Measurements from ENCODE around the gene ZIM2.

The ZIM2 gene

DNA sequence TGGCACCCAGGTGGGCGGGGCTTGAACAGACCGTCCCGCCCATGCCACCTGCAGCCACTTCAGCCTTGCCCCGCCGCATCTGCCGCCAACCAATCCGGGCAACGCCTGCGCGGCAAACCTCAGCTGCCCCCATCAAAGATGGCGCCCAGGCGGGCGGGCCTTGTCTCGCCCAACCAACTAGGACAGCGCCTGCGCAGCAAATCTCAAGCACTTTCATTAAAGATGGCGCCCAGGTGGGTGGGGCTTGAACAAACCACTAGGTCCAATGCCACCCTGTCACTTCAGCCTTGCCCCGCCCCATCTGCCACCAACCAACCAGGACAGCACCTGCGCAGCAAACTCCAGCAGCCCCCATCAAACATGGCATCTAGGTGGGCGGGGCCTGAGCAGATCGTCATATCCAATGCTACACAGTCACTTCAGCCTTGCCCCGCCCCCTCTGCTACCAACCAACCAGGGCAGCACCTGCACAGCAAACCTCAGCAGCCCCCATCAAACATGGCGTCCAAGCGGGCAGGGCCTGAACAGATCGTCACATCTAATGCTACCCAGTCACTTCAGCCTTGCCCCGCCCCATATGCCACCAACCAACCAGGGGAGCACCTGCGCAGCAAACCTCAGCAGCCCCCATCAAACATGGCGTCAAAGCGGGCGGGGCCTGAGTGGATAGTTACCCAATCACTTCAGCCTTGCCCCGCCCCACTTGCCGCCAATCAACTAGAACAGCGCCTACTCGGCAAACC lies 1.4 kb downstream of the ZIM2 start:
- no peak for DNase-seq

DNA sequence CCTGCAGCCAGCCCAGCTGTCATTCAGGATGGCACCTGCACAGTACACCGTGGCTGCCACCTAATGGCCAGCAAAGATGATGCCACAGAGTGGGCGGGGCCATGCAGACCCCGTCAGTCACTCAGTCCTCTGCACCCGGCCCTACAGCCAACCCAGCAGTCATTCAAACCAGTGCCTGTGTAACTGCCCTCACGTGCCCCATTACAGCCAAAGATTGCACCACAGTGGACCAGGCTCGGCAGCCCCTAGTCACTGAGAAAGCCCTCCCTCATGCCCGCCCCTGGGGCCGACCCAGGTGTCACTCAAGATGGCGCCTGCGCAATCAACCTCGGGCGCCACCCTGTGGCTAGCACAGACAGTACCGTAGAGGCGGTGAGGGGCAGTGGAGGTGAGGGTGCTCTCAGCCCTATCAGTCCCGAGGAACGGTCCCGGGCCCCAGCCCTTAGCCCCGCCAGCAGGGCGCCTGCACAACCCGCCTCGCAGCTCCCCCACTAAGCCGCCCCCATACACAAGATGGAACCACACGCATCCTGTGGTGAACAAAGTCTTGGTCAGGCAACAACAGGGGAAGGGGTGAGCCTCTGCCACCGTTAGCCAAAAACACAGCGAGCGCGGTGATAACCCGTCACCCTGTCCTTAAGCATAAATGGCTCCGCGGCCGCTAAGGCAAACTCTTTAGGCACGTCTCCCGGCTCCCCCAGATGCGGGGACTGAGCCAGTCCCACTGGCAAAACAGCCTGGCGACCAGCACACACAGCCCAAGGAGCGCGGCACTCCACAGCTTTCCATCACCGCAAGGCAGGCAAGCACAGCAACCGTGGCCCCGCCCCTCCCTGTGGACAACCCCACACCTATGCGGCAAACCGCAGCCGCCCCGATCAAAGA lies 2.3 kb downstream of the ZIM2 start:
- DNase-seq, result no peak

DNA sequence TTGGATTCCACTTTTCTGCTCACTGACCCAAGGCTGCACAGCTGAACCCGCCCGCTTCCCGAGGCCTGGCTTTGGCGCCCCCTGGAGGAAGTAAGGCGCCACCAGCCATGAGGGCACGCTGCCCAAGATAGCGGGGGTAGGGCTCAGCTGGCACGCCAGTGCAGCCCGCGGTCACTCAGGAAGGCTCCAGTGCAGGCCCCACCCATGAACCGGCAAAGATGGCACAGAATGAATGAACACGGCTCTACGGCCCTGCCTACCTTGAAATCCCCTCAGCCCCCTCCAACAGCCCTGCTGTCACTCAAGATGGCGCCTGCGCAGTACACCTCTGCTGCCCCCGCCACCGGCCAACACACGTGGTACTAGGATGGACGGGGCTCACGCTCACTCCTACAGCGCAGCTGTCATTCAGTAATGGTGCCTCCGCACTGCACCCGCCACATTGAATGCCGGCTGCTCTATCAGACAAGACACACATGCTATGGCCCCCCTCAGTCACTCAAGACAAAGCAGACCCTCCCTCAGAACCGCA lies 3.0 kb downstream of the ZIM2 start:
- no peak for DNase-seq

DNA sequence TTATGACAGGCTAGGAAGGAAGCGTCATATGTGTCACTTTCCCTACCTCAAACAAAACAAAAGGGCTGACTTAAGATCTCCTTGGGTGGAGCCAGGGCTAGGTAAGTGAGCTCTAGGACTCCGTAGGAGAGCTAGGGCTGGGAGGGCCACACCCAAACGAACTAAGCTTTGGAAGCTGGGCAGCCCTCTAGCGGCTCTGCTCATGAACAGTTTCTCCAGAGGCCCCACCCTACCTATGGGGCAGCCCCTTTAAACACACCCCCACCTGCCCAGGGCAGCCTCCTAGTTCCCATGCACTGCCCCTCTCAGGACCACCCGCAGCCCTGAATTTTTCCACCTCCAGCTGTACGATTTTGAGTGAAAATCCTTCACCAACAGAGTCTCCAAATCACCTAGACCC lies 3.5 kb downstream of the ZIM2 start:
- no peak for DNase-seq

DNA sequence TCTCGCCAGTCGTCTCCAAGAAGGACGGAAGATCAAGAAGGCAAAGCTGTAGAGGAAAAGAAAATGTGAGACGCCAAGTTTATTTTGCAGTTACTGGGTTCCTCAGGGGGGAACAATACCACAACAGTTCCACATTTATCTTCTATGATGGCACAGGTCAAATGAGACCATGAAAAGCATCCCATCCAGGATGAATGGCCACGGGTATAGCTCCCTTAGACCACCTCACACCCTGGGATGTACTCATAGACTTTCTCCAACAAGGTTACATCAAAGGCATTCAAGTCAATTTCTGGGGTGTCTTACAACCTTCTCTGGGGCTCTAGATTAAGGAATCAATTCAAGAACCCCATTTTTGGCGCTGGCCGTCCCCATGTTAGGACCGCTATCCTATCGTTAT lies 4.5 kb downstream of the ZIM2 start:
- DNase-seq, result no peak

DNA sequence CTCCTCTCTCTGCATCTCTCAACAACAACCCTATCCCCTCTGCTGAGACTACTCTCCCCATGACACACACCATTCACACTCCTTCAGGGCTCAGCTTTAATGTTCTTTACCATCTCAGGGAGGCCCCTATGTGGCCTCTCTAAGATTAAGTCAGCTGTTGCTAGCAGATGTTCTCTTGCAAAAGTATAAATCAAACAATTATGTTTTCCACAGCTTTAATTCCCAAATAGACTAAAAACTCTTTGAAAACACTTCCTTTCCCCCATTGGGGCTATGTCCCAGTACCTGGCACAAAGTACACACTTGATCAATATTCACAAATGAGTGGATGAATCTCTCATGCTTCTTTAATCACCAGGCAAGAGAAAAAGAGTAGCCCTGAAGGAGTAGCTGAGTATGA lies 5.1 kb downstream of the ZIM2 start:
- DNase-seq, result no peak

DNA sequence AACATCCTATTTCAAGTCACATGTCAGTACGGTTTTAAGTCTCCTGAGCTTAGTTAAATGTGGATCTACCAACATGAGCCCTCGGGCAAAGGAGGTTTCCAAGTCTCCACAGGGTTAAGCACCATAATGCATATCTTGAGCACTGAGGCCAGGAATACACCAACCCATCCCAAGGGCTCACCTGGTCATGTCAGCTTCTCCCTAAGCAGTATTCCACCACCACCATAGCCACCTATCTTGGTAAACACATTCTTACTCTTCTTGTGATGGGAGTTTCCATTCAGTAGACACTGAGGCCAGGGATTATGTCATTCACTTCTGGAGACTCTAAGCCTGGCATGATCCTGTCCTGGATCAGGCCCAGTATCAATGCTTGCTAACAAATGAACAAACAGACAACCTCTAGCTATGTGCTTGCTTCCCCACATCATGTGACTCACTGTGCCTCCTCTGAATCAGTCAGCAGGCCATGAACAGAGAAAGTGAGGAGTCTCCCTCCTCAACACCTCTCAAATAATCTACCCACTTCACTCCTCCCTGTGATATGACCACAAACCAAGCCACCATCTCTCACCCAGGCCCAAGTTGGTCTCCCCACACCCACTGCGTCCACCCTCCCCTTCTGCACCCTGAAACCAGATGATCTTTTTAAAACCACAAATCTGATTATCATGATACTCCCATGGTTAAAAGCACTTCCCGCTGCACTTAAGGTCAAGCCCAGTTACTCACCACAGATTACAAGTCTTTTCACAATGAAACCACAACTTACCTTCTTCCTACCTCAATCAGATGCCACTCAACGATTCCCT lies 5.8 kb downstream of the ZIM2 start:
- DNase-seq, result no peak

DNA sequence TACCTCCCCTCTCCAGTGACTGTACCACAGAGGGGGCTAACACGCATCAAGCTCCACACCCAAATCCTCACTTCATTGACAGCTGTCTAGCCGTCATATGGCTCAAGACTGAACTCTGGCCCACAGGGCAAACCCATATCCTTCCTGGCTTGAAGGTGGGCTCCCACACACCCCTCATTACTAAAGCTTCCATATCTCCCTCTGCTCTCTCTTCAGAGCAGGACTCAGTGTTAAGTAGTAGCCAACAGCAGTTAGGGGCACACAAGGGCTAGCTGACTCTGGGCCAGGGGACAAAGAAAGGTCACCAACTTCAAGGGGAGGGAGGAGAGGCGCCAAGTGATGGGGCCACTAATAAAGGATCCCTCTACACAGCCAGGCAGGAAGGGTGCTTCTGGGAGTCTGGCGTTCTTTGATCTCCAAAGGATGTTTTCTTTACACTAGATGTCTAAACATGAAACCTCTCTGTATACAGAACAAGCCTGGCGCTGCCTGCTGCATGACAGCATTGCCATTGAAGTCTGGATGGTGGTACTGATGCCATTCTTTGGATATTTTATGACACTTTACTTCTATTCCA lies 8.1 kb downstream of the ZIM2 start:
- no peak for DNase-seq

DNA sequence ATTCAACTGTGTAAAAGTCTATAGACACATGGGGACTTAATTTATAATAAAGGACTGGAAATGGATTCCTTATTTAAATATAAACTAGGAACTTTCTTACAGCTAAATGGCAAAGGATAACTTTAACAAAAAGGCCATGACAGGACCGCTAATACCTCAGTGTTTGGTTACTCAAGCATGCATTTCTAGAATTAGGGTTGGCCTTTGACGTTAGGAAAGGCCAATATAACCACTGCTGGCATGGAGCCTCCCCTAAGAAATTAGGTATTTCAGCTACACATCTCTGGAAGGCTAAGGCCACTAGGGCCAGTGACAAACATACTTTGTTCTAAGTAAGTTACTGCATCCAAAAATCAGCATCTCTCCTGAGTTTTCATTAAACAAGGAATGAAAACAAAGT lies 9.3 kb downstream of the ZIM2 start:
- DNase-seq, result no peak

DNA sequence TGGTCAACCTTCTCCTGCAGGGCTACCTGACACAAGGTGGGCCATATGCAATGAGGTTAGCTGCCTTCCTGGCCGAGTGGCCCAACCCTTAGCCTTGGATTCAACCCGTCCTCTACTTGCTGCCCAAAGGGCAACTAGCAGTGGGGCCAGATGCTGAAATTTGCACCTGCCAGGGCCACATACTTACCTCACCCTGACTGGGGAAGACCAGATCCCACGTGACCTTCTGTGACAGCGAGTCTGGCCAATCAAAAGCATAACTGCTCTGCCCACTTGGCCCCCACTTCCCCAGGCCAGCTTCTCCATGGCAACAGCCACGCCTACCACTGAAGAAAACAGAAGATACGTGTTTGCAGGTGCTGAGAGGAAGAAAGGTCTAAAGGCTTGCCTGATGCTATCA lies 10.9 kb downstream of the ZIM2 start:
- DNase-seq, result no peak

DNA sequence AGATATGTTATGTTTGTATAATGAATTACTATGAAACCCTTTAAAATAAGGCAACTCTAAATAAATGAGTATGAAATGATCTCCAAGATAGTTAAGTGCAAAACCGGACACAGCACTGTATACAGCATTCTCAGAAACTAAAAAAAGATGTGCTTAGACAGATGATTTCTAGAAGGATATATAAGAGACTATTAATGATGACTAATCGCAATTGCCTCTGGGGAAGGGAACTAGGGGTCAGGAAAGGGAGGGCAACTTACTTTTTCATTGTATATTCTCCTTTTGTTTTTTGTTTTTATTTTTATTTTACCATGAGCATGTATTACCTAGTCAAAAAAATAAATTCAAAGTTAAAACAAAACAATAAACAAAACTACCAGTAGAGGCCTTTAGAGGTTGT lies 12.8 kb downstream of the ZIM2 start:
- DNase-seq, result no peak

DNA sequence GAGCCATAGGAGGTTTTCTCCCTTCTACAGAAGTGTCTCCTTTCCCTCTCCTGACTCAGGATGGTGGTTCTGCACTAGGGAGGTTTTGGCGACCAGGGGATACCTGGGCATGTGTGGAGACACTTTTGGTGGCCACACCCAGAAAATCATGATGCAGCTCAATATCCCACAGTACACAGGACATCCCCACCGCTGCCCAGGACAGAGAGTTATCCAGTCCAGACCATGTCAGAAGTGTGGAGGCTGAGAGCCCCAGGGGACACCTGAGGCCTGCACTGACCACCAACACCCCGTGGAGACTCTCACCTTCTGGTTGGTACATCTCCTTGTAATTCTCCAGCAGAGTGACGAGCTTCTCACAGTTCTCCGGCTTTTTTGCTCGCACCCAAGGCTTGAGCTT lies 16.6 kb downstream of the ZIM2 start:
- DNase-seq, result no peak

DNA sequence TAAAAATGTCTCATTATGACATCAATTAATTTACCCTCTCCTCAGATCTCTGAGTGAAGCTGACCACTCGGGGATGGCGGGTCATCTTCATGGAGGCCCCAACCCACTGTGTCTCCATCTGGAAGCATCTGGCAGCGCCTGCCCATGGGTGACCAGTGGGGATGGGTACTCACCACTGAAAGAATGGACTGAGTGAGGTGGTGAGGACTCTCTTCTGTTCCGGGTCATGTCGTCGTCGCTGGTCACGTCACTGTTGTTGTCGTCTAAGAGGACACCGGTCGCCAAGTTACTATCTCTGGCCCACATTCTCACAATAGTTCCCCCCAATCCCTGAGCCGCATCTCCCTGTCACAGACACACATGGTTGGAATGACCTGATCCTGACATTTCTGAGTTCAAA lies 17.1 kb downstream of the ZIM2 start:
- no peak for DNase-seq

DNA sequence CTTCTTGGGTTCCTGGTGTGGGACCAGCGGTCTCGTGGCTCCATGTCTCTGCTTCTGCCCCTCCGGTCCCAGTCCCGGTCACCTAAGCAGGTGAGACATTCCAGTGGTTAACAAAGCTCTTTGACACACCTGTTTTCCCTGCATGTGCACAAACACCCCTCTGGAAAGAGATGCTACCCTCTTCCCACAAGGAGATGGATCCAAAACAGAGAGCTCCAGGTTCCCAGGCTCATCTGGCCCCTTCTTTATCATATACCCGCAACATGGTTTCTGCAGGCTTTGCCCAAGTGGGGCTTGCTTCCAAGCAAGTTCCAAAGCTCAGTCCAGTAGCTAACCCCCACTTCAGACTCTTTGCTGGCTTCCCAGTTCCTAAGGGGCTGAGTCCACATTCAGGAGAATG lies 17.8 kb downstream of the ZIM2 start:
- no peak for DNase-seq

DNA sequence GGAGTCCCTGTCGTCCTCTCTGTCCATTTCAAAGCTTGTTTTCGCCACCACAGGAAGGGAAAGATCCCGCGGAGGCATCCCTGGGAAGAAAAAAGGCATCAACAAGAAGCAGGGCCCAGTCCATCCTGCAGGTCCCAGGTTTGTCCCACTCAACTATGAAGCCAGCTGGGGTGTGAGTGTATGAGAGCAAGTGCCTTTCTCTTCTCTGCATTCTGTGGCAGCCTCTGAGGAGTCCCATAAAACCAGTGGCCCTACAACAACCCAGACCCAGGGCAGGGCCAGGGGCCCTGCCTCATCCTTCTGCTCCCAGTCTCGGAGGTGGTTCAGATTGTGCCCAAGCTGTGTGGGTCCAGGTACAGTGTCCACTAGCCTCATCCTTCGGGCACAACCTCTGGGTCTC lies 18.9 kb downstream of the ZIM2 start:
- no peak for DNase-seq

DNA sequence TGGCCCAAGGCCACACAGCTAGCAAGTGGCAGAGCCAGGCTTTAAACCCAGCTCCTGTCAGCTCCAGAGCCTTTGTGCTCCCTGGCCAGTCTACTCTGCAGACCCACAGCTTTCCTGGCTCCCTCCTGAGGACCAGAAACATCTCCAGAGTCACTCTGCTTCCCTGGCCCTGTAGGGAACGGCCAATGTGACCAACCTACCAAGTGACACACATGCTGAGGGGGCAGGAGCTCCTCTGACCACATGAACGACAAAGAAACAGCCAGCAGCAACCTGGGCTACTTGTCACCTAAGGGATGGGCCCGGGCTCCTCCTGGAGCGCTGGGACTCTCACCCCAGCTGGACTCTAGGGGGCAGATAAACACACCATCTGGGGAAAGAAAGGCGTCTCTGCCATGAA lies 19.3 kb downstream of the ZIM2 start:
- DNase-seq, result no peak

DNA sequence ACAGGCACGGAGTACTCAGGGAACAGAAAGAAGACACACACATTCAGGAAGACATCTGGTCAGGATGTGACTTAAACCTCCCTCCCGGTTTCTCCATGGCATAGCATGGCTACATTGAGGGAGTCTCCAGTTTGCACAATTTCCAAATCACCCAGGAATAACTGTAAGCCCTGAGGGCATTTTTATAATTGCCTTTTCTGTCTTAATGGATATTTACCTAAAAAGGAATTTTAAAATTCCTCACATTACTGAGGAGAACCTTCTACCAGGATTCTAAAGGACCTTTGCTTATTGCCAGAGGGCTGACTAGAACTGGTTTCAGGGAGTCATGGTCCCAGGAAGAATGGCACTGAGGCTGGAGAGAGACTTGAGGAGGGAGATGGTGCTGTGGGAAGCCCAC lies 21.4 kb downstream of the ZIM2 start:
- DNase-seq, result no peak

DNA sequence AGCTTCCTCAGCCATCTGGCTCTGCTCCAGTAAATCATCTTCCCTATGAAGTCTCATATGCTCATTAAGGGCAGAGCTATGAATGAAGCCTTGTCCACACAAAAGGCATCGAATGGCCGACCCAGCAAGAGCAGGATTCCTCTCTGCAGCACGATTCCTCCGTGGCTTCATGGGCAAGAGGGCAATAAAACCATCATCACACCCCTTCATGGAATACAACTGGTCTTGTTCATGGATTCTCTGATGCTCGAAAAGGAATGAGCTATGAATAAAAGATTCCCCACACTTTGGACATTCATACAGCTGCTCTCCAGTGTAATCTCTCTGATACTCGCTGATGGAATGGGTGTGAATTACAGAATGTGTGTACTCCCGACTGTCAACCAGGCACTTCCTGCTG lies 25.9 kb downstream of the ZIM2 start:
- no peak for DNase-seq

DNA sequence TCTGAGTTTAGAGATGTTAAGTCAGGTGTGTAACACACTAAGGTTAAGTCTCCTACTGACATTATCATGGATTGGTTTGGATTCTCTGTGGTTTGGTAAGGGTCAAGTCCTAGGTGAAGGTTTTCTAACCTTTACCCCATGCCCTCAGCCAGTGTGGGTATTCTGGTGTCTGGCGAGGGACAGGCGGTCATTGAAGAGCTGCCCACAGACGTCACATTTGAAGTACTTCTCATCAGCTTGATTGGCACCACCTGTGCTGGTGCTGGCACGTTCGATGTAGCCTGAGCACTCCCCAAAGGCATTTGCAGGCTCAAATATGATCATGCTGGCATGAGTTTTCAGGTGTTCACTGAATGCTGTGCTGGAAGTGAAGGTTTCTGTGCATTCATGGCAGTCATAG lies 27.0 kb downstream of the ZIM2 start:
- DNase-seq, result no peak

DNA sequence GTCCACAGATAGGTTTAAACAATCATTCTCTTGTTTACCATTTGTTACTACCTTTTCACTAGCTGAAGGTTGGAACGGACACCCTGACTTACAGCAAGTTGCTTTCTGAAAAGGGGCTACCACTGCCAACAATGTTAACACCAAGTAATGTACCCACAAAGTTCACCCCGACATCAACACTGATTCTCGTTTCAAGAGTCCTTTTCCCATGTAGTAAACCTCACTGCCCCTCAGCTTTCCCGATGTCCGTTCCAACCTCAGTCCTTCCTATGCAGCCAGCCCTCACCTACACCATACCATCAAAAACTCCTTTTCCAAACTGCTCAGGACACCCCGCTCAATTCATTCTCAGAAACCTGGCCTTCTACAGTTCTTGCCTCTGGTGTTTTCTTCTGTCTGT lies 29.0 kb downstream of the ZIM2 start:
- no peak for DNase-seq

DNA sequence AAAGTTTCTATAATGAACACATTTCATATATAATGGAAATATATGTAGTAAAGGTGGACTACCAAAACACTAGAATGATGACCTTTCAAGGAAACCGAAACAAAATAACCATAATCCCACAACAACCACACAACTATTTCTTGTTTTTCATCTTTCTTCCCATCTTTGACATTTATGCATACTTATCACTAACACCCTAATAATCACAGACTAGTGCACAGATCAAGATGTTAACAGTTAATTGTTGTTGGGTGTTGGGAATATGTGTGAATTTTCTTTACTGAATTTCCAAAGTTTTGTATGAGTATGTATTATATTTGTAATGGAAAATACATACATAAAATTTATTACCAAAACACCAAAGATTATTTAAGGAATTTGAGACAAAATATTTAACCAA lies 30.3 kb downstream of the ZIM2 start:
- DNase-seq, result no peak

DNA sequence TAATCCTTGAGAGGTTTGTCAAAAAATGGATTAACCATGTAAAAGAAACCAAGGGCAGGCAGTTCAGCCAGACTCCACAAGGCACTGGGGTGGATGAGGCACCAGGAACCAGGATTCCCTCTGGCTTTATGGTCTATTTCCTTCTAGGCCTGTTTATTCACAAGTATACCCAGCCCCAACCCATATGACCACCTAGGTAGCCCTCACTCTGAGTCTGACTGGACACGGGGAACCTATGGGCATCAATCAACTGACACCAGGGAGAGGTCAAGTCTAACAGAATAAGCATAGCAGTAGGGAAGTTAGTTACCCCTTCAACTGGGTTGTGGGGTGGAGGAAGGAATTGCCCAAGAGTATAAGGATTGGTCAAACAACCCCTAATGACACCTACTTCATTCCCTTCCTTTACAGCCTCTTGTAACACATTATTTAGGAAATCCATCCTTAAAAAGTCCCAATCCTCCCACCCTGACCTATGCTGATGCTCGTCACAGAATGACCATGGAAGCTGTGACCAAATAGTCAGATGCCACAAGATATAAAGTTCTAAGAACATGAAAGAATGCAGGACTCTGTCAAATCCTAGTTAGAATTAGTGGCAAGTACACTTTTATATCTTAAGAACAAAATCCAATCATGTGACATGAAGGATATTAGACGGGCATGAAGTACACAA lies 31.7 kb downstream of the ZIM2 start:
- no peak for DNase-seq

DNA sequence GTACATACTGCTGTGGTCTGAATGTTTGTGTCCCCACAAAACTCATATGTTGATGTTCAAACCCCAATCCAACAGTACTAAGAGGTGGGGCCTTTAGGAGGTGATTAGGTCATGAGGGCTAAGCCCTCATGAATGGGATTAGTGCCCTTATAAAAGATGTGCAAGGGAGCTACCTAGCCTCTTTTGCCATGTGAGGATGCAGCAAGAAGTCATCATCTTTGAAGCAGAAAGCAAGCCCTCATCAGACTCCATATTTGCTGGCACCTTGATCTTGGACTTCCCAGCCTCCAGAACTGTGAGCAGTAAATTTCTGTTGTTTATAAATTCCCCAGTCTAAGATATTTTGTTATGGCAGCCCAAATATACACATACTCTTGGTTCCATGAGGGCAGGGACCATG lies 33.9 kb downstream of the ZIM2 start:
- DNase-seq, result no peak

Measured in amniotic stem cell (primary cell).